ENCODE results near the gene MPRIP. TPM values are rescaled to one million over a fixed set of nuclear protein-coding genes. Genes with fewer than 3 reads are reported as not detected.
A peak's percentile ranks its signal among the peaks of the same experiment; 100 is the strongest.

Gene MPRIP
- total RNA-seq, 1 experiment from 2014 or later: 258 TPM

- Histone ChIP-seq H3K36me3 (ENCODE audit: control insufficient read depth in 1 of 2, insufficient read depth in 2 of 2, low read length in 2 of 2) (peaks cover 9 to 27% of the 10 kb centered on the region in 2 experiments), H3K4me2 (ENCODE audit: low read length) (no peak overlapping the region)
- peak; percentile 27; the same call in 1 of the 2 replicates for ATAC-seq
Measured at GRCh38 chr17:17130077-17130844, 88.0 kb downstream of the MPRIP start.

GRCh38 chr17:17131839-17132238, 89.6 kb downstream of the MPRIP start:
- no peak overlapping the region for H3K4me2 ChIP-seq (ENCODE audit: low read length)
- ChIA-PET RAD21 (ENCODE audit: low non-redundant PET in 1 of 2, low total read pairs in 2 of 2, uncharacterized antibody in 2 of 2, unreplicated experiment in 2 of 2) (no interaction called here), POLR2A (no interaction called here), CTCF (no interaction called here)
- H3K4me3 ChIP-seq (replicated peaks in 1 of 2; ENCODE audit: low read depth in 1 of 2, low read length in 2 of 2): no peak overlapping the region
- ATAC-seq (no peak), DNase-seq (ENCODE audit: low read depth, low spot score) (no peak)
- no peaks in the 10 kb centered on the region for H3K9me3 ChIP-seq (ENCODE audit: control insufficient read depth in 1 of 2, insufficient read depth in 1 of 2, low read depth in 1 of 2, low read length in 2 of 2)
- no peaks in the 10 kb centered on the region for H4K20me1 ChIP-seq (ENCODE audit: insufficient read depth)
- no peaks in the 10 kb centered on the region for H3K9me2 ChIP-seq (ENCODE audit: insufficient read depth)
- H3K4me1 ChIP-seq (ENCODE audit: control insufficient read depth in 1 of 2, insufficient read depth in 2 of 2, low read length in 2 of 2): no peaks in the 10 kb centered on the region
- no peak overlapping the region for H3K27ac ChIP-seq (ENCODE audit: low read depth, low read length)
- H2AFZ ChIP-seq (ENCODE audit: low read depth, low read length, poor library complexity, severe bottlenecking): no peak overlapping the region
- peaks cover 7% of the 10 kb centered on the region; the same call in 1 of the 2 replicates for H3K79me2 ChIP-seq (ENCODE audit: insufficient read depth, low read length)
- no peak for TF ChIP-seq ZFX (IDR thresholded peaks at IDR 0.05)
- no peak for TF ChIP-seq TCF7L2 (IDR thresholded peaks at IDR 0.05; ENCODE audit: borderline replicate concordance, extremely low read depth, insufficient read depth, insufficient read length)
- TF ChIP-seq REST (IDR thresholded peaks at IDR 0.05; ENCODE audit: low read depth): no peak
- no peak for TF ChIP-seq SIN3A (IDR thresholded peaks at IDR 0.05; ENCODE audit: low read depth)
- TF ChIP-seq SRF (IDR thresholded peaks at IDR 0.05; ENCODE audit: low read depth): no peak
- H3K36me3 ChIP-seq (ENCODE audit: control insufficient read depth in 1 of 2, insufficient read depth in 2 of 2, low read length in 2 of 2): peaks cover 8 to 39% of the 10 kb centered on the region in 2 experiments
- no peaks in the 10 kb centered on the region for H3K27me3 ChIP-seq (ENCODE audit: insufficient read depth, low read length)
- intact Hi-C loops (cut with micrococcal nuclease): no loop called here
- BruUV-seq (replicated peaks): no TSS peak
- H3K9ac ChIP-seq (ENCODE audit: low read length): no peak overlapping the region

More at GRCh38 chr17:17130077-17130844, 88.0 kb downstream of the MPRIP start:
- Histone ChIP-seq H3K9me2 (ENCODE audit: insufficient read depth) (no peaks in the 10 kb centered on the region), H3K4me1 (ENCODE audit: control insufficient read depth in 1 of 2, insufficient read depth in 2 of 2, low read length in 2 of 2) (no peaks in the 10 kb centered on the region), H3K79me2 (ENCODE audit: insufficient read depth, low read length) (peaks cover 17% of the 10 kb centered on the region; the same call in 1 of the 2 replicates), H3K27me3 (ENCODE audit: insufficient read depth, low read length) (no peaks in the 10 kb centered on the region), H3K27ac (ENCODE audit: low read depth, low read length) (no peak overlapping the region), H3K4me3 (replicated peaks in 1 of 2; ENCODE audit: low read depth in 1 of 2, low read length in 2 of 2) (no peak overlapping the region), H2AFZ (ENCODE audit: low read depth, low read length, poor library complexity, severe bottlenecking) (no peak overlapping the region), H3K9ac (ENCODE audit: low read length) (no peak overlapping the region), H3K9me3 (ENCODE audit: control insufficient read depth in 1 of 2, insufficient read depth in 1 of 2, low read depth in 1 of 2, low read length in 2 of 2) (no peaks in the 10 kb centered on the region), H4K20me1 (ENCODE audit: insufficient read depth) (no peaks in the 10 kb centered on the region)
- no TSS peak for BruUV-seq (replicated peaks)
- TF ChIP-seq RAD21 (IDR thresholded peaks at IDR 0.05; ENCODE audit: low read depth) (0 out of 2 replicates have a peak, but pooled peaks have one; percentile 17), POLR2A (IDR thresholded peaks at IDR 0.05; ENCODE audit: borderline replicate concordance, extremely low read depth, insufficient read depth, insufficient read length) (no peak), CEBPB (IDR thresholded peaks at IDR 0.05; ENCODE audit: low read depth) (no peak)
- ChIA-PET POLR2A (no interaction called here), CTCF (no interaction called here), RAD21 (ENCODE audit: low non-redundant PET in 1 of 2, low total read pairs in 2 of 2, uncharacterized antibody in 2 of 2, unreplicated experiment in 2 of 2) (no interaction called here)
- DNase-seq (ENCODE audit: low read depth, low spot score): no peak
- intact Hi-C loops (cut with micrococcal nuclease): no loop called here
